Neural progenitor cell (in vitro differentiated cells): ENCODE data around the gene STX8. TPM values are rescaled to one million over a fixed set of nuclear protein-coding genes. Genes with fewer than 3 reads are reported as not detected.

Source experiments
- DNase-seq: peaks from one replicate; pipeline ENCODE4 v3.0.0-alpha.2; 2016; ENCODE audit warnings: low spot score
- H2AFZ ChIP-seq: fragments of 200-600 bp; sonication (generic); replicated peaks from 2 replicates; pipeline ENCODE4 v1.6.1; 2016; ENCODE audit warnings: antibody characterized with exemption
- H3F3A ChIP-seq: fragments of 200-600 bp; sonication (generic); 2 replicates; pipeline ENCODE4 v1.6.1; 2016; ENCODE audit warnings: antibody characterized with exemption, low read depth
- H3K27ac ChIP-seq: fragments of 200-600 bp; sonication (generic); 2 replicates; pipeline ENCODE4 v1.5.1; 2016; ENCODE audit warnings: mild to moderate bottlenecking
- H3K27me3 ChIP-seq: fragments of 200-600 bp; sonication (generic); 2 replicates; pipeline ENCODE4 v1.6.1; 2016; ENCODE audit warnings: mild to moderate bottlenecking, moderate library complexity
- H3K36me3 ChIP-seq: fragments of 200-600 bp; sonication (generic); 2 replicates; pipeline ENCODE4 v1.5.1; 2016
- H3K4me1 ChIP-seq: fragments of 200-600 bp; sonication (generic); 2 replicates; pipeline ENCODE4 v1.6.1; 2016; ENCODE audit warnings: mixed run types
- H3K4me2 ChIP-seq: fragments of 200-600 bp; sonication (generic); 2 replicates; pipeline ENCODE4 v1.6.1; 2016
- H3K4me3 ChIP-seq: fragments of 200-600 bp; sonication (generic); 2 replicates; pipeline ENCODE4 v1.5.1; 2016
- H3K79me2 ChIP-seq: fragments of 200-600 bp; sonication (generic); 2 replicates; pipeline ENCODE4 v1.6.1; 2016; ENCODE audit warnings: low read depth
- H3K9ac ChIP-seq: fragments of 200-600 bp; sonication (generic); 2 replicates; pipeline ENCODE4 v1.6.1; 2016
- H3K9me3 ChIP-seq: fragments of 200-600 bp; sonication (generic); 2 replicates; pipeline ENCODE4 v1.5.1; 2016; ENCODE audit warnings: low read depth
- H4K20me1 ChIP-seq: fragments of 200-600 bp; sonication (generic); 2 replicates; pipeline ENCODE4 v1.6.1; 2016; ENCODE audit warnings: low read depth
- H3K27ac Mint-ChIP-seq: 3 replicates; pipeline ENCODE4 v1.8.0; 2021; ENCODE audit warnings: mixed read lengths
- H3K27me3 Mint-ChIP-seq: 2 replicates; pipeline ENCODE4 v1.8.0; 2022; ENCODE audit warnings: low read depth, mild to moderate bottlenecking, inconsistent platforms, moderate library complexity, mixed read lengths; ENCODE audit not compliant: insufficient read depth
- H3K36me3 Mint-ChIP-seq: 3 replicates; pipeline ENCODE4 v1.8.0; 2021; ENCODE audit warnings: mixed read lengths
- H3K4me1 Mint-ChIP-seq: 3 replicates; pipeline ENCODE4 v1.8.0; 2021; ENCODE audit warnings: mixed read lengths
- H3K4me3 Mint-ChIP-seq: 3 replicates; pipeline ENCODE4 v1.8.0; 2021; ENCODE audit warnings: mild to moderate bottlenecking, moderate library complexity, mixed read lengths
- H3K9me3 Mint-ChIP-seq: 3 replicates; pipeline ENCODE4 v1.8.0; 2020; ENCODE audit warnings: mixed read lengths
- EZH2 ChIP-seq: fragments of 200-600 bp; sonication (generic); IDR thresholded peaks from 2 replicates; pipeline ENCODE4 v1.6.1; 2017; ENCODE audit warnings: antibody characterized with exemption, mild to moderate bottlenecking, moderate library complexity
- EZH2phosphoT487 ChIP-seq: fragments of 200-600 bp; sonication (generic); IDR thresholded peaks from 2 replicates; pipeline ENCODE4 v1.6.1; 2017; ENCODE audit warnings: antibody characterized with exemption
- total RNA-seq: library from RNA; depleted of rRNA; stranded (reverse); fragments of >200 nt; gene quantifications from 2 replicates; pipeline ENCODE4 v1.2.3, GENCODE V29; 2015; ENCODE audit warnings: low replicate concordance
- TF ChIP-seq, protein P1 (sequence below): fragments of 200-600 bp; sonication (generic); IDR thresholded peaks from 2 replicates; pipeline ENCODE4 v1.5.1; 2017; ENCODE audit warnings: antibody characterized with exemption, mild to moderate bottlenecking

The STX8 gene
- total RNA-seq, 1 donor from 2014 or later, result 79.7 TPM

DNA sequence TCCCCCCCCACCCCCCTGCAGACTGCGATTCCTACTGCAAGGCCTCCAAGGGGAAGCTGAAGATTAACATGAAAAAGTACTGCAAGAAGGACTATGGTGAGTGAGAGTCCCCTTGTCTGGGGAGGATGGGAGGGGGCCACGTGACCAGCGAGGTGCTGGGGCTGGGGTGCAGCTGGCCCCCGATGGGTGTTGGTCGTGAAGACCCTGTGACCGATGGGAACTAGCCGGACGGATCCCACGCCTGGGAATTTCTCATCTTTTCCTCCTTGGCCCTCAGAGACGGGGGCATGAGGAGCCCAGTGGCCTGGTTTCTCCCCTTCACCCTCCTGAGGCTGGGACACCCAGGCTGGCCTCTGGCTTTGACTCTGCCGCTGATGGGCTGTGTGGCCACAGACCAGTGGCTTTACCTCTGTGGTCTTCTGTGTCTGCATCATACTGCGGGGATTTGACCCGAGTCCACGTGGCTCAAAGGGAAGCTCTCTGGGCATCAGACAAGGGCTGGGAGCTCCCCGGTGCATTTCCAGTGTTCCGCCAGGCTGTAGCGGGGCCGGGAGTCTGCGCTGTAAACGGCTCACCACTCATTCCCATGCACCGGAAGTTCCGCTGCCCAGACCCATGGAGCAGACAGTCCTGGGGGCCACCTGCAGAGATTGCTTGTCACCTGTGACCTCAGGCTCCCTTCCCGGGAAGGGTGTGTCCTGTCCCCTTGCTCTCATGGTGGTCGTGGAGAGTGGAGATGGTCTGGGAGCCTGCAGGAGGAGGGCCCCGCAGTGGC is 354.3 kb downstream of the STX8 start:
- peak overlapping the region; percentile 38 for H3K4me3 Mint-ChIP-seq
- peaks cover 52% of the 10 kb centered on the region for H4K20me1 ChIP-seq
- H3K27me3 ChIP-seq, result peaks cover 84% of the 10 kb centered on the region
- H3K36me3 Mint-ChIP-seq, result peaks cover 5% of the 10 kb centered on the region
- peaks cover under 1% of the 10 kb centered on the region for H3K9me3 ChIP-seq
- H3K36me3 ChIP-seq, result peaks cover under 1% of the 10 kb centered on the region
- peak; percentile 44 for DNase-seq
- H2AFZ ChIP-seq, result no peak overlapping the region
- H3K4me2 ChIP-seq, result peak overlapping the region; percentile 74
- TF ChIP-seq EZH2phosphoT487, result no peak
- TF ChIP-seq, protein P1, sequence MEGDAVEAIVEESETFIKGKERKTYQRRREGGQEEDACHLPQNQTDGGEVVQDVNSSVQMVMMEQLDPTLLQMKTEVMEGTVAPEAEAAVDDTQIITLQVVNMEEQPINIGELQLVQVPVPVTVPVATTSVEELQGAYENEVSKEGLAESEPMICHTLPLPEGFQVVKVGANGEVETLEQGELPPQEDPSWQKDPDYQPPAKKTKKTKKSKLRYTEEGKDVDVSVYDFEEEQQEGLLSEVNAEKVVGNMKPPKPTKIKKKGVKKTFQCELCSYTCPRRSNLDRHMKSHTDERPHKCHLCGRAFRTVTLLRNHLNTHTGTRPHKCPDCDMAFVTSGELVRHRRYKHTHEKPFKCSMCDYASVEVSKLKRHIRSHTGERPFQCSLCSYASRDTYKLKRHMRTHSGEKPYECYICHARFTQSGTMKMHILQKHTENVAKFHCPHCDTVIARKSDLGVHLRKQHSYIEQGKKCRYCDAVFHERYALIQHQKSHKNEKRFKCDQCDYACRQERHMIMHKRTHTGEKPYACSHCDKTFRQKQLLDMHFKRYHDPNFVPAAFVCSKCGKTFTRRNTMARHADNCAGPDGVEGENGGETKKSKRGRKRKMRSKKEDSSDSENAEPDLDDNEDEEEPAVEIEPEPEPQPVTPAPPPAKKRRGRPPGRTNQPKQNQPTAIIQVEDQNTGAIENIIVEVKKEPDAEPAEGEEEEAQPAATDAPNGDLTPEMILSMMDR, result no peak
- H3K27ac ChIP-seq, result no peak overlapping the region
- H3K27ac Mint-ChIP-seq, result no peak overlapping the region
- H3K4me1 ChIP-seq, result peaks cover 35% of the 10 kb centered on the region
- peaks cover 27% of the 10 kb centered on the region for H3F3A ChIP-seq
- no peaks in the 10 kb centered on the region for H3K79me2 ChIP-seq
- peak overlapping the region; percentile 5 for H3K4me3 ChIP-seq
- H3K9ac ChIP-seq, result no peak overlapping the region
- H3K4me1 Mint-ChIP-seq, result peaks cover 22% of the 10 kb centered on the region
- peaks cover 14% of the 10 kb centered on the region for H3K9me3 Mint-ChIP-seq
- H3K27me3 Mint-ChIP-seq, result peaks cover 73% of the 10 kb centered on the region

DNA sequence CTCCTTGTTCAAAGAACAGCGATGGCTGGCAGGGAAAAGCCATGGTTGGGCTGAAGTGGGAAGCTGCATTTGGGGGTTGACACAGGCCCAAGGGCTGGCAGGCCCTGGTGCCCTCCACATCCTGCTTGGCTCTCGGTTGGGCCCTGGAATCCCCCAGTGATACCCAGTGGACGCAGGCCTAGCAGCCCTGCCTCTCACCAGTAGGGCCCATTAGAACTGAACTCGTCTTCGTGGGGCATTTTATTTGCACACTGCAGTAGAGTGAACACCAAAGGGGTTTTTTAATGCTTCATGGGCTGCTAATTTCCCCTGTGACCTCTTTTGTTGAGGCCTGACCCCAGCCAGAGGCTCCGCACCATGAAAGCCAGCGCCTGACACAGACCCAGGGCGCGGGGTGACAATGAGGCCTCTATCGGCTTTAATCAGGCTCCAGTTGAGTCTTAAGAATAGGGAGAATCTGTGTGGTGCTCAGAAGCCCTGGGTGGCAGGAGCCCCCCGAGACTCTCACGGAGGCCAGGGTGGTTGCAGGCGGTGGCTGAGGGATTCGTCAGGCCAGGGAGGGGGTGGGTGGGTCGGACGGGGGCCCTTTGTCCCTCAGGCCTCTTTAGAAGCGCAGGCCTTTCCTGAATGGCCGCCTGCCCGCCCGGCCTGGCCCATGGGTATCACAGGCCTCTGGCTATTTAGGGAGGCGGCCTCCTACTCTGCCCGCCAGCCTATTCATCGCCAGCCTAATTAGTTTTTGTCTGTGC is 355.0 kb downstream of the STX8 start:
- no peak overlapping the region for H3K9ac ChIP-seq
- H3K27me3 Mint-ChIP-seq, result peaks cover 81% of the 10 kb centered on the region
- H3K27ac Mint-ChIP-seq, result peak overlapping the region; percentile 74
- no peak overlapping the region for H2AFZ ChIP-seq
- H3K36me3 Mint-ChIP-seq, result peaks cover 8% of the 10 kb centered on the region
- H3K4me3 Mint-ChIP-seq, result peak overlapping the region; percentile 53
- no peak overlapping the region for H3K27ac ChIP-seq
- peaks cover 7% of the 10 kb centered on the region for H3K36me3 ChIP-seq
- peak overlapping the region; percentile 74 for H3K4me2 ChIP-seq
- peaks cover 22% of the 10 kb centered on the region for H3K9me3 Mint-ChIP-seq
- TF ChIP-seq EZH2, result no peak
- TF ChIP-seq, protein P1, result peak; percentile 26
- TF ChIP-seq EZH2phosphoT487, result peak; percentile 52
- peak overlapping the region; percentile 5 for H3K4me3 ChIP-seq
- peaks cover 49% of the 10 kb centered on the region for H4K20me1 ChIP-seq
- no peaks in the 10 kb centered on the region for H3K79me2 ChIP-seq
- peaks cover 84% of the 10 kb centered on the region for H3K27me3 ChIP-seq
- peak; percentile 94 for DNase-seq
- H3K4me1 Mint-ChIP-seq, result peaks cover 22% of the 10 kb centered on the region
- H3F3A ChIP-seq, result peaks cover 27% of the 10 kb centered on the region
- peaks cover 30% of the 10 kb centered on the region for H3K4me1 ChIP-seq
- peaks cover 8% of the 10 kb centered on the region for H3K9me3 ChIP-seq

DNA sequence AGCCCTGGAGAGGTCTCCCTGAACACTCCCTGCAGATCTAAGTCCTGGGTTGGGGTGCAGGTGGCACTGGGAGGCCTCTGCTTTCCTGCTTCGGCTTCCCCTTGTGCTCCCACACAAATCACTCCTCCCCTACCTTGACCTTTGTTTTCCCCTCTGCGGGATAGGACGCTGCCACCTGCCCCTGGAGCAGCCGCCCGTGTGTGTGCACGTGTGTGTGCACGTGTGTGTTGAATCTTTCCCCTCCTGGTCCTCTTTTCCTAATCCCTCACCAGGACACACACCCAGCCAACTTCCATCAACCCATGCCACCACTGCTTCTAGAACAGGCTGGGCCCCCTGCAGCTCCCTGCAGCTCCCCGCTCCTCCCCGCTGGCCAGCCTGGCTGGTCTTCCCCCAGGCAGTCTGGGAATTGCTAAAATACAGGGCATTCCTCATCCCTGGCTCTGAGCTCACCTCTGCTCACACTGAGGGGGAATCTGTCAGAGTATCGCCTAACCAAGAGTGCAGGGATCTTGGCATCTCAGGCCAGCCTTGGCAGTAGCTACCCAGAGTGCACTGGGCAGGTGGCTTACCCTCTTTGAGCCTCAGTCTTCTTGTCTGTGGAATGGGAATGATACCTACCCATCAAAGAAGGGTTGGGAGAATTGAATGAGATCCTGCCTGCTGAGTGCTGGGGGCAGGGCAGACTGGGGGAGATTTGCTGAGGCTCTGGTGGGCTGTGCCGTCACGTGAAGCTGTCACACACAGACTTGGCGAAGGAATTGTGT is 355.8 kb downstream of the STX8 start:
- Mint-ChIP-seq H3K36me3 (peaks cover 11% of the 10 kb centered on the region), H3K4me3 (peak overlapping the region; percentile 53), H3K4me1 (peaks cover 22% of the 10 kb centered on the region), H3K9me3 (peaks cover 28% of the 10 kb centered on the region), H3K27me3 (peaks cover 84% of the 10 kb centered on the region), H3K27ac (no peak overlapping the region)
- Histone ChIP-seq H3K9ac (no peak overlapping the region), H3K36me3 (peaks cover 7% of the 10 kb centered on the region), H3K27ac (no peak overlapping the region), H2AFZ (no peak overlapping the region), H3K4me2 (peak overlapping the region; percentile 74), H3F3A (peaks cover 27% of the 10 kb centered on the region), H3K4me1 (peaks cover 25% of the 10 kb centered on the region), H4K20me1 (peaks cover 42% of the 10 kb centered on the region), H3K79me2 (no peaks in the 10 kb centered on the region), H3K27me3 (peaks cover 77% of the 10 kb centered on the region), H3K4me3 (no peak overlapping the region), H3K9me3 (peaks cover 16% of the 10 kb centered on the region)
- DNase-seq, result no peak
- TF ChIP-seq, protein P1, result no peak
- TF ChIP-seq EZH2phosphoT487 (no peak), EZH2 (no peak)
